Measurements from ENCODE around the gene TCF7L2. TPM values are rescaled to one million over a fixed set of nuclear protein-coding genes. Genes with fewer than 3 reads are reported as not detected.

TCF7L2 gene
- total RNA-seq, 1 experiment from 2014 or later, result 14.8 TPM

DNA sequence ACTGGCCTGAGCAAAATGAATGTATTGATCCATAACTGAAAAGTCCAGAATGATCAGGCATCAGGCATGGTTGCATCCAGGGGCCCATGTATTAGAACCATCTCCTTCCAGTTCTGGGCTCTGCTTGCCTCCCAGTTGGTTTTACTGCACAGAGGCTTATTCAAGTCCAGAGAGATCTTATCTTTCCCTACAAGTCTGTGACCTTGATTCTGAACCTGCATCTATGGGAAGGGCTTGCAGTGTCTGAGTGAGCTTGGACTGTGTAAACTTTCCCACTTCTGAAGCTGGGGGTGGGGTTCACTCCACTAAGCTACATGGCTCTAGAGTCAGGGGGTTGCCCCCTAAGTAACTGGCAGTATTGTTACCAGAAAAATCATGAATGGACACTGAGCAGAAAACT is 136.2 kb downstream of the TCF7L2 start:
- Histone ChIP-seq H2AFZ (no peak overlapping the region), H3K4me1 (replicated peaks; ENCODE audit: insufficient read depth) (peaks cover 56% of the 10 kb centered on the region), H4K20me1 (ENCODE audit: insufficient read depth) (no peaks in the 10 kb centered on the region), H3K27me3 (ENCODE audit: insufficient read depth, low read depth) (no peaks in the 10 kb centered on the region), H3K79me2 (ENCODE audit: low read depth) (peaks cover 27% of the 10 kb centered on the region), H3K4me3 (no peak overlapping the region), H3K36me3 (ENCODE audit: low read depth) (no peaks in the 10 kb centered on the region), H3K4me2 (peak overlapping the region; percentile 63), H3K9me3 (ENCODE audit: insufficient read depth, low read depth) (no peaks in the 10 kb centered on the region), H3F3A (ENCODE audit: insufficient read depth, low read depth) (peaks cover 30% of the 10 kb centered on the region), H3K9me2 (ENCODE audit: insufficient read depth) (no peaks in the 10 kb centered on the region), H3K27ac (peak overlapping the region; percentile 96)
- intact Hi-C loops (cut with micrococcal nuclease; ENCODE audit: unreplicated experiment), result no loop called here
- TF ChIP-seq, protein P1, sequence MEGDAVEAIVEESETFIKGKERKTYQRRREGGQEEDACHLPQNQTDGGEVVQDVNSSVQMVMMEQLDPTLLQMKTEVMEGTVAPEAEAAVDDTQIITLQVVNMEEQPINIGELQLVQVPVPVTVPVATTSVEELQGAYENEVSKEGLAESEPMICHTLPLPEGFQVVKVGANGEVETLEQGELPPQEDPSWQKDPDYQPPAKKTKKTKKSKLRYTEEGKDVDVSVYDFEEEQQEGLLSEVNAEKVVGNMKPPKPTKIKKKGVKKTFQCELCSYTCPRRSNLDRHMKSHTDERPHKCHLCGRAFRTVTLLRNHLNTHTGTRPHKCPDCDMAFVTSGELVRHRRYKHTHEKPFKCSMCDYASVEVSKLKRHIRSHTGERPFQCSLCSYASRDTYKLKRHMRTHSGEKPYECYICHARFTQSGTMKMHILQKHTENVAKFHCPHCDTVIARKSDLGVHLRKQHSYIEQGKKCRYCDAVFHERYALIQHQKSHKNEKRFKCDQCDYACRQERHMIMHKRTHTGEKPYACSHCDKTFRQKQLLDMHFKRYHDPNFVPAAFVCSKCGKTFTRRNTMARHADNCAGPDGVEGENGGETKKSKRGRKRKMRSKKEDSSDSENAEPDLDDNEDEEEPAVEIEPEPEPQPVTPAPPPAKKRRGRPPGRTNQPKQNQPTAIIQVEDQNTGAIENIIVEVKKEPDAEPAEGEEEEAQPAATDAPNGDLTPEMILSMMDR (conservative IDR thresholded peaks at IDR 0.05), result no peak
- TF ChIP-seq EZH2 (IDR thresholded peaks at IDR 0.05; ENCODE audit: low read depth), result no peak
- DNase-seq, result peak in 1 of 2 experiments; percentile 43
- BruUV-seq (replicated peaks), result no TSS peak
- ChIA-PET POLR2A (ENCODE audit: unreplicated experiment) (interaction anchor here (0.5 kb wide), 1 partner anchor 614 kb away, joined by 24 read pairs; no protein-coding TSS in a partner anchor), CTCF (no interaction called here)

DNA sequence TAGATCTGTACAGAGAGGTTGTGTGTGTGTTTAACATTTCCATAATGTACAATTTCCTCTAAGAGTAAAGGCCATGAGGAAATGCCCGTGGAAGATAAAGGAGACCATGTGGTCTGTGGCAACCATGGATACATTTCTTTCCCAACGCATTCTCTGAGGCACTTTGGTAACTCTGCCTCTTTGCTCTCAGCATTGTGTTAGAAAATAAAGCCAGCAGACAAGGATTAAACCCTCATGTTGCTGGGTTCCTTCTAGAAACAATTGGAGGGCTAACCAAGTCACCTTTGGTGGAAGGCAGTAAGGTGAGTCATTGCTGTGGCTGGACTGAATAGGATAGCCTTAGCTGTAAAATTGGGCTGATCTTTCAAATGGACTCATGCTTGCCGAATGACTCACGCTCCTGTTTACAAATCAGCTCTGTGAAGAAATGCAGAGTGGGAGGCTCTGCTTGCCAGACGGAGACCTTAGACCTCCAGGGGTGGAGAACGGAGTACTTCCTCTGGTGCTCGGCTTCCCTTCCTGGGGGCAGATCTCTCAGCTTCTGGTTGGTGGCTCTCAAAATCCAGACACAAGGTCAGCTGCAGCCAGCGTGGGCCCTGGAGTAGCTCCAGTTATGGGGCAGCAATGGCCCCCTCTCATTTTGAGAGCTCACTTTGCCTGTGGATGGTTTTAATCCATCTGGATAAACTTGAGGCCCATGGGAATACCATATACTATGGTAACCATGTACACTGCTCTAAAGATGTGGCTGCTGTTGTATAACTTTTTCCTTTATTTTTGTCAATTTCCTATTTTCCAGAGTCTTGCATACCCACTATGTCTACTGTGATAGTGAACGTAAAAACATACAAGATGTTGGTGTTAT is 137.3 kb downstream of the TCF7L2 start:
- BruUV-seq (replicated peaks), result no TSS peak
- H3K27me3 ChIP-seq (ENCODE audit: insufficient read depth, low read depth), result no peaks in the 10 kb centered on the region
- DNase-seq, result peak; percentile 67 to 97
- no peak overlapping the region for H2AFZ ChIP-seq
- H3K4me3 ChIP-seq, result no peak overlapping the region; the same call in 1 of the 2 replicates
- H3K4me1 ChIP-seq (replicated peaks; ENCODE audit: insufficient read depth), result peaks cover 56% of the 10 kb centered on the region
- peaks cover 27% of the 10 kb centered on the region for H3K79me2 ChIP-seq (ENCODE audit: low read depth)
- POLR2A ChIA-PET (ENCODE audit: unreplicated experiment), result interaction anchor here (0.7 kb wide), 1 partner anchor 14 kb away, joined by 5 read pairs; no protein-coding TSS in a partner anchor
- no peaks in the 10 kb centered on the region for H3K9me3 ChIP-seq (ENCODE audit: insufficient read depth, low read depth)
- peaks cover 32% of the 10 kb centered on the region for H3F3A ChIP-seq (ENCODE audit: insufficient read depth, low read depth)
- peak overlapping the region; percentile 63 for H3K4me2 ChIP-seq
- H3K27ac ChIP-seq, result peak overlapping the region; percentile 96
- no peaks in the 10 kb centered on the region for H3K9me2 ChIP-seq (ENCODE audit: insufficient read depth)
- intact Hi-C loops (cut with micrococcal nuclease; ENCODE audit: unreplicated experiment), result loop anchor here (1.0 kb wide), 3 partner anchors 13 to 276 kb away; partner anchors contain the start of gene TCF7L2
- TF ChIP-seq, protein P1 (conservative IDR thresholded peaks at IDR 0.05), result no peak
- no peak for TF ChIP-seq EZH2 (IDR thresholded peaks at IDR 0.05; ENCODE audit: low read depth)
- CTCF ChIA-PET, result interaction anchor here (0.6 kb wide), 1 partner anchor 120 kb away, joined by 4 read pairs; no protein-coding TSS in a partner anchor
- H4K20me1 ChIP-seq (ENCODE audit: insufficient read depth), result no peaks in the 10 kb centered on the region
- no peaks in the 10 kb centered on the region for H3K36me3 ChIP-seq (ENCODE audit: low read depth)

DNA sequence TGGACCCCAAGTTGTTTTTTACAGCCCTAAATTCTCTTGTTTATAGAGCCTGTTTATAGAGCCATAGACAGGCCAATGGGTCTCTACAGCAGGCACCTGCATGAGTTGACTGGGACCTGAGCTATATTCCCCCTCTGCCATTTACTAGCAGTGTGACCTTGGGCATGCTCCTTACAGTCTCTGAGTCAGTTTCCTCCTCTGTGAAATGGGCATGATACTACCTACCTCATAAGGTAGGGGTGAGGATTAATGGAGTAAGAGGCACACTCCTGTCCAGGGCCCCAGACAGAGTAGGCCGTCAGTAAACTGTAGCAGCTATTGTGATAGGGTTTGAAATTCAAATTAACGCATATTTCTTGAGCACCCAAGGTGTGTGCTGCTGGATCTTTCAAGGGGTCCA is 138.1 kb downstream of the TCF7L2 start:
- intact Hi-C loops (cut with micrococcal nuclease; ENCODE audit: unreplicated experiment), result no loop called here
- Histone ChIP-seq H3K79me2 (ENCODE audit: low read depth) (peaks cover 27% of the 10 kb centered on the region), H3K27me3 (ENCODE audit: insufficient read depth, low read depth) (no peaks in the 10 kb centered on the region), H4K20me1 (ENCODE audit: insufficient read depth) (no peaks in the 10 kb centered on the region), H2AFZ (no peak overlapping the region), H3K9me3 (ENCODE audit: insufficient read depth, low read depth) (no peaks in the 10 kb centered on the region), H3K4me1 (replicated peaks; ENCODE audit: insufficient read depth) (peaks cover 57% of the 10 kb centered on the region), H3K4me2 (peak overlapping the region; percentile 63; the same call in 1 of the 2 replicates), H3F3A (ENCODE audit: insufficient read depth, low read depth) (peaks cover 40% of the 10 kb centered on the region), H3K4me3 (no peak overlapping the region), H3K27ac (peak overlapping the region; percentile 96), H3K9me2 (ENCODE audit: insufficient read depth) (no peaks in the 10 kb centered on the region), H3K36me3 (ENCODE audit: low read depth) (no peaks in the 10 kb centered on the region)
- CTCF ChIA-PET, result interaction anchor here (0.6 kb wide), 2 partner anchors 121 to 671 kb away, joined by 4 read pairs; no protein-coding TSS in a partner anchor
- no TSS peak for BruUV-seq (replicated peaks)
- POLR2A ChIA-PET (ENCODE audit: unreplicated experiment), result no interaction called here
- DNase-seq, result no peak
- TF ChIP-seq, protein P1 (conservative IDR thresholded peaks at IDR 0.05), result no peak
- TF ChIP-seq EZH2 (IDR thresholded peaks at IDR 0.05; ENCODE audit: low read depth), result no peak
